GM12878 (cell line): ENCODE results near the gene TMC4. TPM values are rescaled to one million over a fixed set of nuclear protein-coding genes. Genes with fewer than 3 reads are reported as not detected.
A peak's percentile ranks its signal among the peaks of the same experiment; 100 is the strongest.

Experiments used
- ATAC-seq: fragments of 200-7000 bp; cut with Tn5 transposase; 3 replicates; pipeline ENCODE4 v1.9.1; 2020; ENCODE audit warnings: mild to moderate bottlenecking, moderate library complexity
- BruUV-seq: library from RNA; stranded (reverse); fragments of 400-500 nt; replicated peaks from 2 replicates; lab custom pipeline; 2021; lab: Mats Ljungman, UMichigan
- CTCF ChIA-PET: fragments of 300-600 bp; sonication (Branson Sonifier 250); formaldehyde crosslinking; extraction: SDS; loops from one replicate; lab custom pipeline; 2021; ENCODE audit warnings: inconsistent platforms; lab: Yijun Ruan, JAX
- POLR2A ChIA-PET: fragments of 350-600 bp; formaldehyde crosslinking; extraction: SDS; loops from one replicate; lab custom pipeline; 2021; ENCODE audit warnings: inconsistent platforms; lab: Charles Lee
- RAD21 ChIA-PET: fragments of 300-600 bp; sonication (Branson Sonifier 250); formaldehyde crosslinking; loops from one replicate; lab custom pipeline; 2023; ENCODE audit warnings: antibody characterized with exemption; ENCODE audit not compliant: unreplicated experiment; lab: Charles Lee
- SMC1A ChIA-PET: fragments of 300-600 bp; sonication (Branson Sonifier 250); formaldehyde crosslinking; loops from one replicate; lab custom pipeline; 2023; ENCODE audit not compliant: unreplicated experiment, uncharacterized antibody; lab: Charles Lee
- DNase-seq: peaks from one replicate; pipeline ENCODE4 v3.0.0-alpha.2; 2011; ENCODE audit warnings: low read depth, low spot score
- FAIRE-seq: peaks from 3 replicates; lab custom pipeline; 2011; peaks lifted over from hg19 to GRCh38; lab: Jason Lieb, UNC
- H2AFZ ChIP-seq: 2 replicates; pipeline ENCODE4 v1.6.0; 2011; ENCODE audit warnings: low read depth, low read length, control low read depth; ENCODE audit not compliant: control insufficient read depth
- H3K27ac ChIP-seq: 2 replicates; pipeline ENCODE4 v1.5.1; 2011; ENCODE audit warnings: control low read depth; ENCODE audit not compliant: control insufficient read depth, insufficient read depth
- H3K27me3 ChIP-seq, 2 experiments: replicated peaks in 1 of 2; 2 replicates each; pipeline versions ENCODE4 v1.6.0 to v1.6.1; 2011; ENCODE audit warnings: low read length in 1 of 2; ENCODE audit not compliant: control insufficient read depth in 2 of 2, insufficient read depth in 2 of 2
- H3K36me3 ChIP-seq, 2 experiments: 2 replicates each; pipeline ENCODE4 v1.5.1; 2011; ENCODE audit warnings: low read length in 1 of 2; ENCODE audit not compliant: control insufficient read depth in 2 of 2, insufficient read depth in 2 of 2
- H3K4me1 ChIP-seq: 2 replicates; pipeline ENCODE4 v1.6.1; 2011; ENCODE audit warnings: mild to moderate bottlenecking, low read length, moderate library complexity, mixed read lengths; ENCODE audit not compliant: control insufficient read depth, insufficient read depth
- H3K4me2 ChIP-seq: 2 replicates; pipeline ENCODE4 v1.6.0; 2011; ENCODE audit warnings: control low read depth; ENCODE audit not compliant: control insufficient read depth, insufficient read depth
- H3K4me3 ChIP-seq: fragments of 200-600 bp; sonication (generic); 2 replicates; pipeline ENCODE4 v1.5.1; 2016
- H3K79me2 ChIP-seq: 2 replicates; pipeline ENCODE4 v1.6.0; 2011; ENCODE audit warnings: low read length; ENCODE audit not compliant: control insufficient read depth, insufficient read depth
- H3K9ac ChIP-seq: 2 replicates; pipeline ENCODE4 v1.8.0; 2011; ENCODE audit warnings: low read length, control low read depth, mixed read lengths; ENCODE audit not compliant: control insufficient read depth, insufficient read depth
- H3K9me3 ChIP-seq: replicated peaks from 3 replicates; pipeline ENCODE4 v1.5.1; 2011; ENCODE audit warnings: mild to moderate bottlenecking, low read length; ENCODE audit not compliant: control insufficient read depth, insufficient read depth
- H4K20me1 ChIP-seq: 2 replicates; pipeline ENCODE4 v1.6.0; 2011; ENCODE audit not compliant: control insufficient read depth, insufficient read depth
- BCL11A ChIP-seq: IDR thresholded peaks from 2 replicates; pipeline ENCODE4 v1.6.1; 2011; ENCODE audit warnings: low read depth, low read length
- BMI1 ChIP-seq: fragments of 450-650 bp; IDR thresholded peaks from 2 replicates; pipeline ENCODE4 v1.6.1; 2016; ENCODE audit warnings: mild to moderate bottlenecking, moderate library complexity, borderline replicate concordance
- GATAD2B ChIP-seq: fragments of 450-650 bp; conservative IDR thresholded peaks from 2 replicates; pipeline ENCODE4 v1.6.1; 2017; ENCODE audit warnings: low read depth, mild to moderate bottlenecking, moderate library complexity
- IKZF2 ChIP-seq, 2 experiments: fragments of 450-650 bp; IDR thresholded peaks; 2 replicates each; pipeline ENCODE4 v1.6.1; 2017; ENCODE audit warnings: mild to moderate bottlenecking in 2 of 2, moderate library complexity in 2 of 2
- MTA3 ChIP-seq: IDR thresholded peaks from 2 replicates; pipeline ENCODE4 v1.6.1; 2012; ENCODE audit warnings: low read length, inconsistent platforms, borderline replicate concordance
- POLR2A ChIP-seq: IDR thresholded peaks from 2 replicates; pipeline ENCODE4 v1.6.1; 2011; ENCODE audit warnings: low read depth, mild to moderate bottlenecking, low read length
- POLR2AphosphoS5 ChIP-seq: IDR thresholded peaks from 2 replicates; pipeline ENCODE4 v1.6.1; 2011; ENCODE audit warnings: mild to moderate bottlenecking, low read length, inconsistent platforms
- SIN3A ChIP-seq: IDR thresholded peaks from 2 replicates; pipeline ENCODE4 v1.6.1; 2012; ENCODE audit warnings: low read depth, low read length, improper control_type of control experiment
- SP1 ChIP-seq: IDR thresholded peaks from one replicate; pipeline ENCODE4 v1.6.1; 2011; ENCODE audit warnings: low read depth, low read length
- WGBS: methylation state at CpG from one replicate; pipeline ENCODE4 v1.1.6; 2016; ENCODE audit warnings: low lambda C conversion rate; ENCODE audit not compliant: insufficient replicate concordance, insufficient coverage; ENCODE audit errors: missing lambda C conversion rate; 5-methylcytosine and 5-hydroxymethylcytosine counted together
- in situ Hi-C: fragments of 300-500 bp; cut with MboI; formaldehyde crosslinking; loops from 9 replicates; pipeline ENCODE4 v1.14.3; 2018; ENCODE audit warnings: mixed read lengths
- intact Hi-C: fragments of 100-400 bp; cut with micrococcal nuclease; formaldehyde crosslinking; loops from one replicate; pipeline ENCODE4 v1.14.2; 2022; ENCODE audit not compliant: unreplicated experiment
- polyA plus RNA-seq, 11 experiments: library from polyadenylated mRNA; depleted of rRNA in 4 of 11; unstranded in 6 of 11; stranded (reverse) in 5 of 11; fragments of >200 nt; fragmentation: Nextera tagmentation in 4 of 11; fragmentation: Illumina TruSeq in 1 of 11; extraction: Ambion mirVana in 4 of 11; extraction: Trizol in 1 of 11; gene quantifications; 1 replicate in 1 of 11; 2 replicates in 10 of 11; pipeline versions ENCODE4 v1.2.1 to v1.2.3, GENCODE V29; 2011 to 2016; ENCODE audit warnings: inconsistent platforms in 2 of 11, missing spikeins in 2 of 11, low read depth in 1 of 11
- total RNA-seq, 4 experiments: library from RNA; depleted of rRNA in 3 of 4; stranded (reverse); fragments of >200 nt in 3 of 4; fragmentation: Illumina TruSeq in 1 of 4; extraction: Trizol in 1 of 4; gene quantifications; 2 replicates each; pipeline versions ENCODE4 v1.2.1 to v1.2.3, GENCODE V29; 2013 to 2021

TMC4 gene
- total and polyA plus RNA-seq, 10 of the 15 experiments (the other 5 are each of a cell fraction or from before 2014, with no cell fraction given) = 0.33 to 0.83 (median 0.74) TPM; not detected in 7

- ChIA-PET POLR2A (no interaction called here), CTCF (no interaction called here), SMC1A (no interaction called here), RAD21 (no interaction called here)
- Histone ChIP-seq H3K4me3 (no peak overlapping the region), H2AFZ (no peak overlapping the region), H3K9ac (no peak overlapping the region), H3K9me3 (no peaks in the 10 kb centered on the region), H3K79me2 (peaks cover 3% of the 10 kb centered on the region), H3K27ac (no peak overlapping the region), H3K4me2 (no peak overlapping the region), H3K4me1 (no peaks in the 10 kb centered on the region), H3K27me3 (no peaks in the 10 kb centered on the region), H3K36me3 (peaks cover 27 to 28% of the 10 kb centered on the region in 2 experiments; a peak in 3 of 4 replicates), H4K20me1 (no peaks in the 10 kb centered on the region)
- in situ Hi-C loops (no loop called here), intact Hi-C loops (no loop called here)
- TF ChIP-seq BMI1 = no peak
- peak; percentile 62; the same call in 1 of the 2 replicates for TF ChIP-seq POLR2A
- TF ChIP-seq SIN3A = no peak
- TF ChIP-seq GATAD2B = no peak
- TF ChIP-seq IKZF2 (IDR thresholded peaks at IDR 0.05) = no peak
- no peak for TF ChIP-seq MTA3
- no peak for TF ChIP-seq SP1
- no peak for TF ChIP-seq POLR2AphosphoS5
- BruUV-seq = no TSS peak
- 93% methylated on average over 8 of the region's 10 CpGs for WGBS
- DNase-seq (no peak), FAIRE-seq (no peak), ATAC-seq (no peak)
Observed at GRCh38 chr19:54153731-54154326, 19.1 kb downstream of the TMC4 start.

DNA sequence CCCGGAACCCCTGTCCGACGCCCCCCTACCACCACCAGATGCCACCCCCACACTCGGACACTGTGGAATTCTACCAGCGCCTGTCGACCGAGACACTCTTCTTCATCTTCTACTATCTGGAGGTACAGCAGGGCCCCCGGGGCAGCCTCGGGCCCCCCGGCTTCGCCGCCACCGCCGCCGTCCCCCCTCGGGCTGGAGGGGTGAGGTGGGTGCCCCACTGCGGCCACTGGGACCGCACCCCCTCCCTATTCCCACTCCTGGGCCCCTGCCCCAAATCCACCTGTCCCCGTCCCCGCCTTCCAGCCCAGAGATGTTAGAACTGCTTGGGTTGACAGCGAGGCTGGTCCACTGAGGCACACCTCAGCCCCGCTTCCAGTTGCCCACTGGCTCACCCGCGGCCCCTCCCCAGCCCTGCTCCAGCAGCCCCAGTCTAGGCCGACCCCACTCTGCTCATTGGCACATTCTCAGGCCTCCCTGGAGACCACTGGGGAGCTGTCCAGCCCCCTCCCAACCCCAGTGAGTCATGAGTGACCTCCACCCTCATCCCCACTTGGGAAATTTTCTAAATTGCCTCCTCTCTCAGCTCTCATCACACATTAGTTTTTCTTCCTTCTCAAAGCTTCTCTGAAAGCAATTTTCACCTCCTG lies 20.0 kb downstream of the TMC4 start:
- 0 out of 2 replicates have a peak, but pooled peaks have one; percentile 25 for TF ChIP-seq POLR2A
- no peak for TF ChIP-seq BCL11A
- TF ChIP-seq, all 136 proteins: peak for 1
- no peak for FAIRE-seq
- Histone ChIP-seq H3K9me3 (no peaks in the 10 kb centered on the region), H3K4me1 (no peaks in the 10 kb centered on the region), H3K4me3 (no peak overlapping the region), H3K36me3 (peaks cover 27 to 29% of the 10 kb centered on the region in 2 experiments; a peak in 3 of 4 replicates), H3K4me2 (no peak overlapping the region), H2AFZ (no peak overlapping the region), H4K20me1 (no peaks in the 10 kb centered on the region), H3K9ac (no peak overlapping the region), H3K27me3 (no peaks in the 10 kb centered on the region), H3K79me2 (no peaks in the 10 kb centered on the region), H3K27ac (no peak overlapping the region)
- ATAC-seq = no peak; the same call in 2 of the 3 replicates
- ChIA-PET POLR2A (no interaction called here), RAD21 (no interaction called here), CTCF (no interaction called here), SMC1A (no interaction called here)
- no peak for DNase-seq
- in situ Hi-C loops = no loop called here
- no TSS peak for BruUV-seq
- WGBS = 93% methylated on average over 12 of the region's 25 CpGs
- intact Hi-C loops = no loop called here
